ENCODE results near the gene PSAPL1. TPM values are rescaled to one million over a fixed set of nuclear protein-coding genes. Genes with fewer than 3 reads are reported as not detected.

Gene PSAPL1
- polyA plus RNA-seq, 1 of the 3 experiments (the other 2 are of a cell fraction): 0.03 TPM

DNA sequence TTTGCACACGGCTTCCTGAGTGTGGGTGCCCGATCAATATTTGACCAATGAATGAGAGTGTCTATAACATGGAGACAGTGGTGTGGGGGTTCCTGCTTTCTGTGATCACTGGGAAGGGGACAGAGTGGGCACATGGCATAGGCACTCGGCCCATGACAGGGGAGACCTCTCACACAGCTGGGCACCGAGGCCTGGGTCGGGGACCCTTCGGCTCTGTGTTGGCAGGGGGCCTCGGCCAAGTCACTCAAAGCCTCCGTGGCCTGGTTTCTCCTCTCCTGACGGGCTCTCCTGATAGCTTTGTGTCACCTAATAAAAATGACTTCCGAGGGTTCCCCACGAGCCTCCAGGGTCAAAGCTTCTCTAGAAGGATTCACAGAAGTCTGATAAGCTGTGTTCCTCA, 43.9 kb upstream of the PSAPL1 start:
- H3K9me3 ChIP-seq: no peaks in the 10 kb centered on the region
- H3K4me2 ChIP-seq: no peak overlapping the region
- TF ChIP-seq, protein P1, sequence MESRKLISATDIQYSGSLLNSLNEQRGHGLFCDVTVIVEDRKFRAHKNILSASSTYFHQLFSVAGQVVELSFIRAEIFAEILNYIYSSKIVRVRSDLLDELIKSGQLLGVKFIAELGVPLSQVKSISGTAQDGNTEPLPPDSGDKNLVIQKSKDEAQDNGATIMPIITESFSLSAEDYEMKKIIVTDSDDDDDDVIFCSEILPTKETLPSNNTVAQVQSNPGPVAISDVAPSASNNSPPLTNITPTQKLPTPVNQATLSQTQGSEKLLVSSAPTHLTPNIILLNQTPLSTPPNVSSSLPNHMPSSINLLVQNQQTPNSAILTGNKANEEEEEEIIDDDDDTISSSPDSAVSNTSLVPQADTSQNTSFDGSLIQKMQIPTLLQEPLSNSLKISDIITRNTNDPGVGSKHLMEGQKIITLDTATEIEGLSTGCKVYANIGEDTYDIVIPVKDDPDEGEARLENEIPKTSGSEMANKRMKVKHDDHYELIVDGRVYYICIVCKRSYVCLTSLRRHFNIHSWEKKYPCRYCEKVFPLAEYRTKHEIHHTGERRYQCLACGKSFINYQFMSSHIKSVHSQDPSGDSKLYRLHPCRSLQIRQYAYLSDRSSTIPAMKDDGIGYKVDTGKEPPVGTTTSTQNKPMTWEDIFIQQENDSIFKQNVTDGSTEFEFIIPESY (IDR thresholded peaks at IDR 0.05; ENCODE audit: borderline replicate concordance, low read depth): no peak
- TF ChIP-seq EZH2phosphoT487 (IDR thresholded peaks at IDR 0.05; ENCODE audit: borderline replicate concordance, low read depth) (no peak), FOXJ3 (CRISPR knock-in tag; IDR thresholded peaks at IDR 0.05) (no peak), JUND (IDR thresholded peaks at IDR 0.05) (no peak), YY1 (IDR thresholded peaks at IDR 0.05; ENCODE audit: low read depth) (no peak), RCOR1 (IDR thresholded peaks at IDR 0.05; ENCODE audit: low read length) (no peak), RAD21 (IDR thresholded peaks at IDR 0.05; ENCODE audit: low read length) (no peak), SIN3A (IDR thresholded peaks at IDR 0.05; ENCODE audit: borderline replicate concordance, low read depth, low read length) (no peak), RXRA (IDR thresholded peaks at IDR 0.05; ENCODE audit: borderline replicate concordance, low read depth) (no peak), MEF2A (IDR thresholded peaks at IDR 0.05; ENCODE audit: borderline replicate concordance, low read depth) (no peak), FOXM1 (IDR thresholded peaks at IDR 0.05; ENCODE audit: low read depth) (no peak), SMC3 (IDR thresholded peaks at IDR 0.05; ENCODE audit: low read depth, low read length) (no peak), CHD2 (IDR thresholded peaks at IDR 0.05; ENCODE audit: low read length, partially characterized antibody) (no peak), FOSL2 (IDR thresholded peaks at IDR 0.05; ENCODE audit: borderline replicate concordance, low read depth) (no peak)
- TF ChIP-seq, protein P2, sequence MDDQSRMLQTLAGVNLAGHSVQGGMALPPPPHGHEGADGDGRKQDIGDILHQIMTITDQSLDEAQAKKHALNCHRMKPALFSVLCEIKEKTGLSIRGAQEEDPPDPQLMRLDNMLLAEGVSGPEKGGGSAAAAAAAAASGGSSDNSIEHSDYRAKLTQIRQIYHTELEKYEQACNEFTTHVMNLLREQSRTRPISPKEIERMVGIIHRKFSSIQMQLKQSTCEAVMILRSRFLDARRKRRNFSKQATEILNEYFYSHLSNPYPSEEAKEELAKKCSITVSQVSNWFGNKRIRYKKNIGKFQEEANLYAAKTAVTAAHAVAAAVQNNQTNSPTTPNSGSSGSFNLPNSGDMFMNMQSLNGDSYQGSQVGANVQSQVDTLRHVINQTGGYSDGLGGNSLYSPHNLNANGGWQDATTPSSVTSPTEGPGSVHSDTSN (IDR thresholded peaks at IDR 0.05): no peak
- TF ChIP-seq, protein P3, sequence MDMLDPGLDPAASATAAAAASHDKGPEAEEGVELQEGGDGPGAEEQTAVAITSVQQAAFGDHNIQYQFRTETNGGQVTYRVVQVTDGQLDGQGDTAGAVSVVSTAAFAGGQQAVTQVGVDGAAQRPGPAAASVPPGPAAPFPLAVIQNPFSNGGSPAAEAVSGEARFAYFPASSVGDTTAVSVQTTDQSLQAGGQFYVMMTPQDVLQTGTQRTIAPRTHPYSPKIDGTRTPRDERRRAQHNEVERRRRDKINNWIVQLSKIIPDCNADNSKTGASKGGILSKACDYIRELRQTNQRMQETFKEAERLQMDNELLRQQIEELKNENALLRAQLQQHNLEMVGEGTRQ (IDR thresholded peaks at IDR 0.05; ENCODE audit: borderline replicate concordance, low read depth, low read length): no peak
- no peaks in the 10 kb centered on the region; the same call in 1 of the 2 replicates for H3K27me3 ChIP-seq (ENCODE audit: insufficient read depth)
- no peak overlapping the region for H3K4me3 ChIP-seq (ENCODE audit: low read depth in 2 of 2, low read length in 1 of 2)
- WGBS (ENCODE audit: low lambda C conversion rate): 39% methylated on average over 4 of the region's 11 CpGs
- H4K20me1 ChIP-seq (ENCODE audit: insufficient read depth): no peaks in the 10 kb centered on the region
- no peaks in the 10 kb centered on the region for H3K36me3 ChIP-seq (replicated peaks in 1 of 2; ENCODE audit: control insufficient read depth in 1 of 2, insufficient read depth in 2 of 2, low read length in 1 of 2)
- H3K9ac ChIP-seq: no peak overlapping the region
- no peak for DNase-seq
- H2AFZ ChIP-seq (ENCODE audit: low read depth): no peak overlapping the region
- no peaks in the 10 kb centered on the region for H3K9me2 ChIP-seq
- no peaks in the 10 kb centered on the region for H3K4me1 ChIP-seq (ENCODE audit: control insufficient read depth in 1 of 2, insufficient read depth in 2 of 2, low read depth in 1 of 2, low read length in 1 of 2)
- H3F3A ChIP-seq (replicated peaks; ENCODE audit: insufficient read depth): no peaks in the 10 kb centered on the region
- H3K79me2 ChIP-seq (ENCODE audit: insufficient read depth): no peaks in the 10 kb centered on the region
- H3K27ac ChIP-seq (ENCODE audit: low read depth in 2 of 2, low read length in 1 of 2): no peak overlapping the region
- ChIA-PET POLR2A (no interaction called here), CTCF (interaction anchor here (0.5 to 1.2 kb wide), 2 partner anchors 15 to 241 kb away, joined by 3 read pairs; no protein-coding TSS in a partner anchor)
